RKO (cell line): ENCODE results near the gene WNT5A.

Experiments
- DNase-seq: peaks from one replicate; pipeline ENCODE4 v3.0.0-alpha.2; 2016; ENCODE audit warnings: low spot score

Gene WNT5A

DNA sequence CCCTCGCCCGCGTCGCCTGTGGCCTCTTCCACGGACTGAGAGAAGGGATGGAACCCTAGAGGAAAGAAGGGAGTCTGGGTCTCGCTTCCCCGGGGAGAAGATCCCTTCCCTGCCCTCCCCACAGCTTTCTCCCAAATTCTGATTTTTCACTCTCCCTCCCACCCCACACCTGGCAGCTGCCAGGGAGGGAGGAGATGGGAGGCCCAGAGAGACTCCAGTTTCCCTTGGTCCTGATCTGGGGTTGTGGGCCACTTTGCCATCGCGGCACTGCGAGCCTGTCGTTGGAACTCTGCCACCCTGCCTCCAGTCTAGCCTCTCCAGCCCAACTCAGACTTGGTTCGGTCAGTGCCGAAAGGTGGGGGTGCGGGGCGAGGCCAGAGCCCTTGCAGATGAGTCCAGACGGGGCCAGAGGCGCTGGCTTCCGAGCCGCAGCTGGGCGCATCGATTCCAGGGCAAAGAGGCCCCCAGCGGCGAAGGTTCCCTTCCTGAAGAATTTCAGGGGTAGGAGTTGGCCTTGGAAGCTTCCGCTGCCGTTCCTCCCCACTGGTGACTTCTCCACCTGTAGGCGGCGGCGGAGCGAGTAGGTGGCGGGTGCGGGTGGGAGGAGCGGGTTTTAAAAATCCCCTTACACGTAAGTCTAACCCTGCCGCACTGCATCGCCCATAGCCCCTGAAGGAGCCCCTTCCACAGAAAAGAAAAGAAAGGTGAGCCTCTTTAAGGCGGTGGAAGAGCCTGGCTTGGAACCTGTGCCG, 5.2 kb downstream of the WNT5A start:
- DNase-seq, result no peak

DNA sequence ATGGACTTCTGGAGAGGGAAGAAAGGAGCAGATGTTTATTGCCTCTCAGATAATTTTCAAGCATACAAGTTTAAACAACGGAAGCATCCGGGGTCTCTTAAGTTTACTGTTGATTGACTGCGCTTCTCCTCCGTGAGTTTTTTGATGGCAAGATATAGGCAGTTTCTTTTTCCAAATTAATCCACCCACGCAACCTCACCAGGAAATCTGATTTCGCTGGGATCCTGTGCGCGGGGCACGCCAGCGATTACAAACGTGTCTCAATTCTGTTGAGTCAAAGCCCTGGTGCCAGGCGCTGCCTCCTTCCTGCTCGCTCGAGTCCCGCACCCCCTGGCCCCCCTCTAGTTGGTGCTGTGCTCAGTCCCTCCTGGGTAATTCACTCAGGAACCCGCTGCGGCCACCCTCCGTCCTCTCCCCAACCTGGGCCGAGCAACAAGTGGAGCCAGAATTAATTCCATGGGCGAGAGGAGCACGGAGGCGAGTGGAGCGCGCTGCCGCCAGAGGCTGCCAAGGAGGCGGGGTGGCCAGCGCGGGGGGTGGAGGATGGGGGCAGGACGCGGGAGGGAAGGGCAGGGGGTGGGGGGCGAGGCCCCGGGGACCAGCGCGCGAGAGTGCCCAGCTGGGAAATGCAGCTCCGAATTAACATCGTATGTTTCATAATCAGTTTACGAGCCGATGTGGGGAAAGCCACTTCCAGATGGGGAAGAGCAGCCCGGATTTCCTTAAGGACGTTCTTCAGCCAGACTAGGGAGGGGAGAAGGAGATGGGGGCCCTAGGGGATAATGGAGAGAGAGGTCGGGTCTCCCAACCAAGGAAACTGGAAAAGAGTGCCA, 6.0 kb downstream of the WNT5A start:
- DNase-seq, result no peak

DNA sequence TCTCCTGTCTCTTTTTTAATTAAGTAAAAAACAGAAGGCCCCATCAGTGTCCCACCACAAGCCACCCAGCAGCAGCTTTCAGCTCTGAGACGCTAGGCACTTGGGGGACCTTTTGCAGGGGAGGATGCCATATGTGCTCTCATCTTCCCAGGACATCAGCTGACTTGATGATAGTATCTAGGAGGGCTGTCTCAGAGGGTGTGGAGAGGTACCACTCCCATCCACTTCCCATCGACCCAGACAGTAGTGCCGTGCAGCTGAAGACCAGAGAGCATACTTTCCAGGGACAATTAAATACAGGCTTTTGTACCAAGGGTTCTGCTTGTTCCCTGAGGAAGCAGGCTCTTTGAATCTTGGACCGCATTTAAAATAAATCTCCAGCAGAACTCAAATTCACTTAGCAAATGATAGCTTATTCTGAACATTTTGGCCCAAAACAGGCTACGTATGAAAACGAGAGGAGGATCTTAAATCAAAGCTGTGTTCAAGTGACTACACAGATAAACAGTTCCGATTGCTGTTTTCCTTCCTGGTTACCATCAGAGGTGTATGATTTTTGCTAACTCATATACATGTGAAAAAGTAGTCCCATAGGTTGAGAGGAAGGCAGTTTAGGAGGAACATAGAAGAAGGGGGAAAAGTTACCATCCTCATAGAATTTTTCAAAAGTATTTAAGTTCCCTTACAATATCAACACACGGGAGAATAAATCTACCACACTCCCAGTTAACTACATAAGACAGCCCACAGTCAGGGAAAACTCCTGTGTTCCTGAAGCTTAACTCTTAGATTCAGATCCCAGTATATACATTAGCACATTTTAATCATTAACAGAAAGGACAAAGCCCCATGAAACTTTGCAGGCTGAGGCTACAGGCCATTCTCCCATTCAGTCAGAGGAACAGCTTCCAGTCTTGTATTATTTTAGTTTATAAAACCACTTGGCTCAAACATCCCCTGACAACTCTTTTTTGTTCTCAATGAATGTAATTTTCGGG, 9.5 kb downstream of the WNT5A start:
- no peak for DNase-seq

DNA sequence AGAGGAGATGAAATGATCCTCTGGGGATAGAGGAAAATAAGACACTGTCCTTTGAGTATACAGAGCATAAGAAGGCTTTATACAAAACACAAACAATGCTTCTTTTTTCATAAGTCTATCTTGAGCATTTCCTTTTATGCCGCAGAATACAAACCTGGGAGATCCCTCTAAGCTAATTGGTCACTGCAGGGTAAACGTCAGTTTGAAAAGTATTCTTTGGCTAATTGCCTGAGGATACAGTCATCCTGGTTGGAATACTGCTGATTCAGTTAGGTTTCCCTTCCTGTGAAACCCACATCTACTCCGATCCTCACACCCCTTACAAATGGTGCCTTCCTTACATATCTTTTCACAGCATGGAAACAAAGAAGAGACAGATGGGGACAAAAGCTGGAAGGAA, 10.6 kb downstream of the WNT5A start:
- DNase-seq, result peak; percentile 11

DNA sequence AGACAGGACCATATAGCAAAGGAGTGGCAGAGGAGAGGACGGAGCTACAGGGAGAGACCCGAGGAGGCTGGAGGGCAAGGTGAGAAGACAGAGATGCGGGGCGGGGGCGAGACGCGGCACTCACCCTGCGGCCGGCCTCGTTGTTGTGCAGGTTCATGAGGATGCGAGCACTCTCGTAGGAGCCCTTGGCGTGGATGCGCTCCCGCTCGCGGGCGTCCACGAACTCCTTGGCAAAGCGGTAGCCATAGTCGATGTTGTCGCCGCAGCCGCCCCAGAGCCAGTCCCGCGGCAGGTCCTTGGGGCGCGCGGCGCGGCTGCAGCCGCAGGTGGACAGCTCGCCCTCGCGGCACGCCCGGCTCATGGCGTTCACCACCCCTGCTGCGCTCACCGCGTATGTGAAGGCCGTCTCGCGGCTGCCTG, 12.9 kb downstream of the WNT5A start:
- no peak for DNase-seq

DNA sequence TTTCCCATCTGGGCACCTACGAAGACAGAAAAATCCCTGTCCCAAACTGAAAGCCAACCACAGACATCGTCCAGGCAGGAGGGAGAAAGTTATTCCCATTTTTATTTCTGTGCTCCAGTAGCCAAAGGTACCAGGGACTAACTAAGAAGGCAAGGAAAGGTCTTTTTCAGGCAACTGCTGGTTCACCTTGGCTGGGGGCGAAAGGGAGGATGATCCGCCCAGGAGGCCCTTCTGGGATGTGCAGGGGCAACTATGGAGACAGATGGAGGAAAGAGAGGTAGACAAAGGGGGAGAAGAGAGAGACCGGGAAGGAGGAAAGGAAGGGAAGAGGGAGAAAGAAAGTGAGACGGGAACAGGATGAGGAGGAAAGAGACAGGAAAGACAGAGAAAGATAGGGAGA, 13.3 kb downstream of the WNT5A start:
- DNase-seq, result no peak

DNA sequence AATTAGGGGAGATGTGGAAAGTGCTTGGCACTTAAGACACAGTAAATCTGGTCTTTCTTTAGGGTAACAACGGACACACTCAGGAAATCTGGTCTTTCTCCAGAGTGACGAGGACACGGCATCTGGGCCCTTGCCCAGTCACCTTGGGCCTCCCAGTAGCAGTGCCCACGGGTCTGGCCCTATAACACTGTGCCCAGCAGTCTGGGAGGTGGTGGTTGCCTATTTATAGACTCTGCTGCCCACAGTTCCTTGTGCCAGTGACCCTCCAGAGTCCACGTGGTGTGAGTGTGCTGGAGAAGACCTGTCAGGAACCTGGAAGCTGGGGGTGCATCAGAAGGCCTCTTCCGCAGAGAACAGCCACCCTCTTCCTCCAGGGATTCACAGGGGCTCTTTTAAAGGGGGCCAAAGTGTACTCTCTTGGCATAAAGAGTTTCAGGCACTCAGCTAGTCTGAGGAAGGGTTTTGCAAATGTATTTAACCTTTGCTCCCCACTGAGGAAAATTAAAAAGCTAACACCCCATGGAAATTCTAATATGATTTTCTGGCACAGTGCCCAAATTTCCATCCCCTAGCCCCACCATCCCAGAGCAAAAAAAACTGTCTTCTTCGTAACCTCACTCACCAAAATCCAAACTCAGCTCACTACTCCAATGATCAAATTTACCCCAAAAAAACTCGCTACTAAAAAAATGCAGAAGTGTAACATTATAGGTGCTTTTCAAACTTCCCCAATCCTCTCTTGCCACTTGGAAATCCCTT, 15.4 kb downstream of the WNT5A start:
- DNase-seq, result no peak

DNA sequence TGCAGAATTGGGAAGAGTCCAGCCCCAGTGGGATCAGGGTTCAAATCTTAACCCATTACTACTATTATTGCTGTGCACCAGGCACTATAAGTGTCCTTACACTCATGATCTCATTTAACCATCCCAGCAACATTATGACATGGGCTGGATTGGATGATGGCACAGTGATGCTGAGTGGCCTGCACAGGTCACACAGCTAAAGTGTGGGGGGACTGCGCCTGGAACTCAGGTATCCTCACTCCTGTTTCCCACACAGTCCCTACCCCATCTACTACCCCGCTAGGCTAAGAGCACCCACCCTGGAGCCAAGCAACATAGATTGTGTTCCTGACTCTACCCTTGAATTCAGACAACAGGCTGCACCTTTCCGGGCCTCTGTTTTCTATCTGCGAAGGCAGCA, 16.0 kb downstream of the WNT5A start:
- no peak for DNase-seq

DNA sequence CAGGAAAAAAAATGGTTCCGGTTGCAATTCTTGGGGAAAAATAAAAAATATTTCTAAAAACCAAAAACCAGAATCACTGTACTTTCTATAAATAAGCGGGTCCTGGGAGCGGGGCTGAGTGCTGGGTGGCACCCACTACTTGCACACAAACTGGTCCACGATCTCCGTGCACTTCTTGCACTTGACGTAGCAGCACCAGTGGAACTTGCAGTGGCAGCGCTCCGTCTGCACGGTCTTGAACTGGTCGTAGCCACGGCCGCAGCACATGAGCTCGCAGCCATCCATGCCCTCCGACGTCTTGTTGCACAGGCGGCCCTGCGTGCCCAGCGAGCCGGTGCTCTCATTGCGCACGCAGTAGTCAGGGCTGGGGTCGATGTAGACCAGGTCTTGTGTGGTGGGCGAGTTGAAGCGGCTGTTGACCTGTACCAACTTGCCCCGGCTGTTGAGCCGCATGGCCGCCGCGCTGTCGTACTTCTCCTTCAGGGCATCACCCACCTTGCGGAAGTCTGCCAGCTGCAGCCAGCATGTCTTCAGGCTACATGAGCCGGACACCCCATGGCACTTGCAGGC, 17.1 kb downstream of the WNT5A start:
- no peak for DNase-seq

DNA sequence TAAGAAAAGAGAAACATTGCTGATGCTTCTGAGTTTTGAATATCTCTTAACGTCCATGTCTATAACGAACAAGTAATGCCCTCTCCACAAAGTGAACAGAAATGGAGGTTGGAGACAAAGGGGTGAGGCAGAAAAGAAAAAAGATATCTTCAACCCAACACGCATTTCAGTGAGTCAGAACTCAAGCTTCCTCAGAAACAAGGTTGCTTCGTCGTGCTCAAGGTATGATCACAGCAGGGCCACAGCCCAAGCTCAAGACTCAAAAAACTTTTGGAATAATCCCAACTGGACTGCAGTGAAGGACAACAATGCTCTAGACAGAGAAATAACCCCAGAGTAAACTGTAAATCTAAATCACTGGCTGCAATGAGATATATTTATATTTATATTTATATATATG, 18.9 kb downstream of the WNT5A start:
- no peak for DNase-seq

DNA sequence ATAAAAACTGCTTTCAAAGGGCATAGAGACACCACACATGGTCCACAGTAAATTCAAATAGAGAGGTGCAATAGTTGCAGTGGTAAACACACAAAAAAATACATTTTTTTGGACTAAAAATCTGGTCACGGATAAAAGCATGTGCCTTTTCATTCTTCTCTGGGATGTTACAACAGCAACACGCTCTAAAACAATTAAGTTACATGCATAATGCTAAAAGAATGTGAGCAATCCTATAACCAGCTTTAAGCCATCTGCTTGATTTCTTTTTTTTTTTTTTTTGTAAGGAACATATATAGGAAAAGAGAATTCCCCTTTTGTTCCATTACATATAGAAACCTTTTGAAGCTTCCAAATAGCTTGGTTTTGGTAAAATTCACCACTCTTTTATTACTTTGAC, 20.0 kb downstream of the WNT5A start:
- DNase-seq, result no peak

DNA sequence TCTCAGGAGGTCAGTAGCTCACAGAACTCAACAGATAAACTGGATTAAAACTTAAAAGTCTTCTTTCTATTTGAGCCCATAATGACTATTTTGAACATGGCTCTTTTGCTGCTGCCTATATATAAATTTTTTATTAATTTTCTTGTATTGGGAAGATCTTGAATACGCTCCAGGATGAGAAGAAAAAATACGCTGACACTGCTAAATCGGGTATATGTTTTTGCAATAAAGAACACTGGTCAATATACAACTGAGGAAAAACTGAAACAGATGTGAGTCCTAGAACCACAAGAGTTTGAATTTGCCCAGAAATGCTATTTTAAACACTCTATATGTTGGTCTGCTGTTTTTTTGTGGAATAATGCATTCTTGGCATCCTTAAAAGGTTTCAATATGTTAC, 20.6 kb downstream of the WNT5A start:
- no peak for DNase-seq

DNA sequence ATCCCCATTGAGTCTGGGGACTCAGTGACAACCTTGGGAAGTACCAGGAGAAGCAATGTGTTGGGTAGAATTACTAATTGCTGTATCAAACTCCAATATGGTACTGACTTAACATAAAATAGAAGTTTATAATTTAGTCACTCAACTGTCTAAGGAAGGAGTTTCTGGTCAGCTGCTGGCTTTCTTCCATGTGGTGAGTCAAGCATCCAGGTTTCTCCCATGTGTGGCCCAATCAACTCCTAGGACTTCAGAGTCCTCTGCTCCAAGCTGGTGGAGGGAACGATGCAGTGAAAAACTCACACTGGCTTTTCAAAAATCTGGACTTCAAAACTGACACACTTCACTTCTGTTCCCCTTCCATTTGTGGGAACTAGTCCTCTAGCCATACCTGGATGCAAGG, 25.2 kb downstream of the WNT5A start:
- DNase-seq, result no peak

DNA sequence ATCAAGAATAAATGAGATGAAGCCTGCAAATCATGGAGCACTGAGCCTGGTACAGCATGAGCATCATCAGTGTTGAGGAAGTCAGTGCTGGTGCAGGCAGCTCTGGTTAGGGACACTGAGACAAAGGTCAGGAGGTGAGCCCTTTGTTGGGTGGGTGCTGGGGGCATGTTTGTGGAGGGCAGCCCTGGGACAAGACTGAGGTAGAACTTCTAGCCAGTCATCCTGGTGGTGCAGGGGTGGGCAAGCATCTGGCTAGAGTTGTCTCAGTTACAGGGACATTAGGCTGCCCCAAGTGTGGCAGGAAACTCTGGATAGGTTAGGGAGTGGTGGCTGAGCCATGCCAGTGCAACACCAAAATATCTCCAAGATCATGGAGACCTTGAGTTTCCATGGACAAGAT, 27.3 kb downstream of the WNT5A start:
- DNase-seq, result no peak

DNA sequence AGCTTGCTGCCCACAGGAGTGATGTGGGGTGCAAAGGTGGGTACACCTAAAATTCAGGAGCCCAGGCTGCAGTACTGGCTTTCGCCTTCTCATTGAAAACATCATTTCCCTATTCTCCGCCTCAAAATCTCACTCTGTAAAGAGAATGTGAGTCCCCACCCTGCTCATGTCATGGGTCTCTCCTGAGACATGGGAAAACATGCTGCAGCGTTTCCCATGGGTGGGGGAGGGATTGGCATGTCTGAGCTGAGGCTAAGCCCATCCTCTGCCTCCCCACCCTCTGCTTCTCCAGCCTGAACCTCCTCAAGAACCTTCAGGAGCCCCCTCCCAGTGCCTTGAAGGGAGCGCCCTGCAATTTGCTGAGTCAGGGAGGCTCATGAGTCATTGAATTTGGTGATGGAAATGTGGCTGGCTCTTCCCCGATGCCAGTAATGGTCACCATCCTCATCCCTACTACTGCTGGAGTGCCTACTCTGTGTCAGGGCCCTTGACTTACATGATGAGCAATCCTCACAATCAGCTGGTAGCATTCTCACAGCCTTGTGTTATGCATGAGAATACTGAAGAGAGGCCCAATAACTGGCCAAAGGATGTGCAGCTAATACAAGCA, 28.8 kb downstream of the WNT5A start:
- DNase-seq, result no peak

DNA sequence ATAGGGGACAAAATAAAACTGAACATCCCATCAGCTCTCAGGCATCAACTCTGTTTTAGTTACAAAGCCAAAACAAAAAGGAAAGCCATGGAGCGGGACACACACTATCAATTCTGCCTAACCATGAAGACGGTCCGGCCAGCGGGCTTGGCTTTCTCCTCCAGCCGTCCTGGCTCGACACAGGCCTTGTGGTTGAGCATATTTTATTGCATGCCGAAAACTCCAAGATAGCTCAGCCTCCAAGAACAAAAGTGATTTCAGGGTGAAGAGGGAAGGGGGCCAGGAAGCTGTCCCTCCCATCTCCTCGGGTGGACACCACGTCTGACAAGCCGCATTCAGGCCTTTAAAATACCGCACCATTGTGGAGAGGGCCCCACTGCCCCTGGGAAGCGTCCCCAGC, 31.2 kb downstream of the WNT5A start:
- DNase-seq, result no peak

DNA sequence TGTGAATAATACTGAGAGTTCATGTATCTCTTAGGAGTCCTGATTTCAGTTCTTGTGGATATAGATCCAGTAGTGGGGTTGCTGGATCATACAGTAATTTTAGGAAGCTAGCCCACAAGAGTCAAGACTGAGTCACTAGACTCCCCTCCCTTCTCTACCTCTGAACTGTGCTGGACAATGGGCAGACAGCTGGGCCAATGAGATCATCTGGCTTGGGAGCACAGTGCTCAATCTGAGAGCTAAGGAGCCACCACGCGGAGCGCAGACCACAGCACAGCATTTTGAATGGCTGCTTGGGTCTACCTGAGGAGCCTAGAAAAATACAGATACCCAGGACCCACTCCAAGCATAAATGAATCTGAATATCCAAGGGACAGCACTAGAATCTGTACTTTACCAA, 32.5 kb downstream of the WNT5A start:
- DNase-seq, result no peak

DNA sequence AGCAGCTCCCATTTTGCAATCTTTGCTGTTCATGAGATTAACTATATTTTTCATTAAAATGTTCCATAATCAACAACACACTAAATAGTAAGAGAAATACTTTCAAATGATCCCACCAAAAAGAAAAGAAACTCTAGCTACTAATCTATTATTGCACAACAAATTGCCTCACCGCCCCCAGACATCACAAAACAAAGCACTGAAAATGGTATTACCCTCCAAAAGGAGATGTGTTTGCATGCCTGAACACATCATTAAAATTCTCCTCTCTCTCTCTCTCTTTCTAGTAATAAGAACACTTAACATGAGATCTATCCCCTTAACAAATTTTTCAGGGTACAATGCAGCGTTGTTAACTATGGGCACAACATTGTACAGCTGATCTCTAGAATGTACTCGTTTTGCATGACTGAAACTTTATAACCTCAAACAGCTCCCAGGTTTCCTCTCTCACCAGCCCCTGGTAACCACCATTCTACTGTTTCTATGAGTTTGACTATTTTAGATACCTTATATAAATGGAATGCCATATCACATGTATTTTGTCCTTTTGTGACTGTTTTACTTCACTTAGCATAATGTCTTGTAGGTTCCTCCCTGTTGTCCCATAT, 33.1 kb downstream of the WNT5A start:
- no peak for DNase-seq

DNA sequence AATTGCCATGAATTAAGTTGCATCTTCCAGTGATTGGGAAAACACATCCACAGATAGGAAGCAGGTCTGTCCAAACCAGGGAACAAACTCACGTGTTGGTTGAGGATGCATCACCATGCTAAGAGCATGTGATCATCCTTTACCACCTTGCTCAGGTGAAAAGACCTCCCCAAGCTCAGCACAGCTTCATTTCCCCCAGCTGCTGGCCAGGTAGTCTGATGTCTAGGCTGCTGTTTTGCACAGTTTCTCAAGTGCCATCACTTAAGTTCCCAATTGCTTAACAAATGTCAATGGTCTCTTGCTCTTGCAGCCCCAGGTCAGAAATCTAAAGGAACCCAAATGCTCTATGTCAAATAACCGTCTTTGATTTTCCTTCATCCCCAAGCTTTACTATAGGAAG, 34.2 kb downstream of the WNT5A start:
- DNase-seq, result no peak

DNA sequence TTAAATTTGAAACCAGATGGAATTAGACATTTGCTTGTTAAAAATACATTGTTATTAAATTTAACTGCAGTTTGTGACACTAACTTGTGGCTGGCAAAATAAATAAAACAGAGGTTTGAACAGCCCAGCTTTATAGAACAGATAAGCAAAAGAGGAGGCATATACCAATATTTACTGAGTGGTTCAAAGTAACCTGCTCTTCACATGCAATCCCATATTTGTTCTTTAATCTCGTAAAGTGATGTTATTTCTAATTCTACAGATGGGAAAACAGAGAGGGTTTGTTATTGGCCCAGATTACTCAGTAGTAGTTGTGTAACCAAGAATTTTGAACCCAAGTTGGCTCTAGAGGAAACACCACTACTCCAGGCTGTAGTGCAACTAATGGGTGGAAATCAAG, 37.6 kb downstream of the WNT5A start:
- DNase-seq, result no peak
